ENCODE results near the gene PRF1.

The PRF1 gene

DNA sequence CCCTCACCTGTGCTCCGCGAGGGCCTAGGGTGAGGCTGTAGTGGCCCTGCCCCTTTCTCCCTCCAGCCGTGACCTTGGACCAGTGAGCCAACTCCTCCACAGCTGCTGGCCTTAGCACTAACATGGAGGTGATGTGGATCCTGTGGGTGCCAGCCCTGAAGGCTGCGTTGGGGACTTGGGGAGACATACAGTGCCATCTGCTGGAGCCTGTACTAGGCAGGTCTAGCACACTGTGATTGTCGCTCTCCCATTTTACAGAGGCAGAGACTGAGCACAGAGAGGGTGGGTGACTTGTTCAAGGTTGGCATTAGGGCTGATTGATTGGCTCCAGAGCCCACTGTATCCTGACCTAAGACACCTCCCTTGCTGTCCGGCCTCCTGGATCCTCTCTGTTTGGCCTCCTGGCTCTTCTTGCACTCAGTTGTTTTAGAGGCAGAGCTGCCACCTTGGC is 37.6 kb downstream of the PRF1 start:
- TF ChIP-seq, protein P1, sequence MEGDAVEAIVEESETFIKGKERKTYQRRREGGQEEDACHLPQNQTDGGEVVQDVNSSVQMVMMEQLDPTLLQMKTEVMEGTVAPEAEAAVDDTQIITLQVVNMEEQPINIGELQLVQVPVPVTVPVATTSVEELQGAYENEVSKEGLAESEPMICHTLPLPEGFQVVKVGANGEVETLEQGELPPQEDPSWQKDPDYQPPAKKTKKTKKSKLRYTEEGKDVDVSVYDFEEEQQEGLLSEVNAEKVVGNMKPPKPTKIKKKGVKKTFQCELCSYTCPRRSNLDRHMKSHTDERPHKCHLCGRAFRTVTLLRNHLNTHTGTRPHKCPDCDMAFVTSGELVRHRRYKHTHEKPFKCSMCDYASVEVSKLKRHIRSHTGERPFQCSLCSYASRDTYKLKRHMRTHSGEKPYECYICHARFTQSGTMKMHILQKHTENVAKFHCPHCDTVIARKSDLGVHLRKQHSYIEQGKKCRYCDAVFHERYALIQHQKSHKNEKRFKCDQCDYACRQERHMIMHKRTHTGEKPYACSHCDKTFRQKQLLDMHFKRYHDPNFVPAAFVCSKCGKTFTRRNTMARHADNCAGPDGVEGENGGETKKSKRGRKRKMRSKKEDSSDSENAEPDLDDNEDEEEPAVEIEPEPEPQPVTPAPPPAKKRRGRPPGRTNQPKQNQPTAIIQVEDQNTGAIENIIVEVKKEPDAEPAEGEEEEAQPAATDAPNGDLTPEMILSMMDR (IDR thresholded peaks at IDR 0.05; ENCODE audit: control insufficient read depth, insufficient read depth, low read depth, low read length, missing control alignments) = no peak
- DNase-seq (ENCODE audit: low read depth) = no peak
- no peak overlapping the region for H3K4me3 ChIP-seq (ENCODE audit: control insufficient read depth, low read depth, low read length)

DNA sequence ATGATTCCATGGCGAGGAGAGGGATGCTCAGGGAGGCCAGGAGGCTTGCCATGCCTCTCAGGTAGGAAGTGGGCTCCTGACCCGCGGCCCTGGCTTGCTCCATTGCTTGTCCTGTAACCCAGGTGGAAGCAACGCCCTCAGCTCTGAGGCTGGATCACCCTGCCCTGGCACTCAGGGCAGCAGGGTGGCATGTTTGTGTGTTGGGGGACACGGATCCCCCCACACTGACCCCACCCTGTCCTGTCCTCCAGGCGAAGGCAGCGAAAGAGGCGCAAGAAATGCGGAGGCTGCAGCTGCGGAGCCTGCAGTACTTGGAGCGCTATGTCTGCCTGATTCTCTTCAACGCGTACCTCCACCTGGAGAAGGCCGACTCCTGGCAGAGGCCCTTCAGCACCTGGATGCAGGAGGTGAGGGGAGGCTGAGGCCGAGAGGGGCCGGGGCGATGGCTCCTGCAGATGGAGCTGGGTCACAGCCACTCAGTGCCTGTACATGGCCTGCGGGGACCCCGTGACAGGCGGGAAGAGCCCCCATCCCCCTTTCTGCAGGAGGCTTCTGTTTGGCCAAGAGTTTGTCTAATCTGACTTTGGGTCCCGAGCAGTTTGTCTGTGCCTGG is 38.3 kb downstream of the PRF1 start:
- no peak for DNase-seq (ENCODE audit: low read depth)
- TF ChIP-seq, protein P1 (IDR thresholded peaks at IDR 0.05; ENCODE audit: control insufficient read depth, insufficient read depth, low read depth, low read length, missing control alignments) = no peak
- H3K4me3 ChIP-seq (ENCODE audit: control insufficient read depth, low read depth, low read length) = no peak overlapping the region

DNA sequence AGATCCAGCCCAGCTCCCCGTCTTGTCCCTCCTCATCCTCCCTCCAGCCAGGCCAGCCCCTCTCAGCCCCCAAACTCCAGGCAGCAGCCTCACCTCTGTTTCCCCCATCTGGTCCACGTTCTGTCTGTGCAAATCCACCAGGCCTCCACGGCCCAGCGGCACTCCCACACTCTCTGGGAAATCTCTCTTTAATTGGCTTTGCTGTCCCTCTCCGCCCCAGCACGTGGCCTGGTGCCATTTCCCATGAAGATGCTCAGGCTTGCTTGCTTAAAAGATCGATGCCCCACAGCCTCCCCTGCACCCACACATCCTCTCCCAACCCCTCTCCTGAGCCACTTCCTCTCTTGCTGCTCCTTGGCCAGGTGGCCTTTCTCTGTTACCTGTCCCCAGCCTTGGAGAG is 39.3 kb downstream of the PRF1 start:
- no peak for DNase-seq (ENCODE audit: low read depth)
- TF ChIP-seq, protein P1 (IDR thresholded peaks at IDR 0.05; ENCODE audit: control insufficient read depth, insufficient read depth, low read depth, low read length, missing control alignments) = no peak
- no peak overlapping the region for H3K4me3 ChIP-seq (ENCODE audit: control insufficient read depth, low read depth, low read length)

DNA sequence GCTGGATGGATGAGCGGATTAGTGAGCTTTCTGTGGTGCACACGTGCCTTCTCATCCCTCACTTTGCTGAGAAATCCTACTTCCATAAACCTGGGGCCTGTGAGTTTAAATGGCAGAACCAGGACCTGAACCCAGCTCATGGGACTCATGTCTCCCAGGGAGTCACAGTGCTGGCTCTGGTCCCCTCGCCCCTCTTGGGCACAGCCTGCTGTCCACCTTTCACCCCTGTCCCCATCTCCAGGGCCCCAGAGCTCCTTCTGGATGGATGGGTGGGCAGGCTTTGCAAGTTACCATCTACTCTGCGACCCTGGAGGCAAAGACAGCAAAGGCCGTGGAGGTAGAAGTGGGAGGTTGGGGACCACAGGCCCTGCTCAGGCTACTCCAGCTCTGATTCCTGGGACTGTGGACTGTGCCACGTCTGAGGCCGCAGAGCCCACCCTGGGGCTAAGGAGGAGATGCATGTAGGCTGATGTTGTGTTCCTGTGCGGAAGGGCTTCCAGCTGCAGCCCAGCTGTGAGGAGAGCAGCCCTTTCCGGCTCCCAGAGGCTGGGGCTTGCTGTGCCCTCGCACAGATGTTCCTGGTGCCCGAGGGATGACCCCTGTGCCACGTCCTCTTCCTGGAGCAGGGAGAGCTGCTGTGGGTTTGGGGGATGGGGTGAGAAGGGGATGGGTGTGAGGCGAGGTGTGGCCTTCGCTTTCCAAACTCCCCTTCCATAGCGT is 40.3 kb downstream of the PRF1 start:
- TF ChIP-seq, protein P1 (IDR thresholded peaks at IDR 0.05; ENCODE audit: control insufficient read depth, insufficient read depth, low read depth, low read length, missing control alignments) = no peak
- H3K4me3 ChIP-seq (ENCODE audit: control insufficient read depth, low read depth, low read length) = no peak overlapping the region
- DNase-seq (ENCODE audit: low read depth) = no peak

GRCh38 chr10:70561558-70561957 is 41.0 kb downstream of the PRF1 start:
- DNase-seq (ENCODE audit: low read depth) = no peak
- TF ChIP-seq, protein P1 (IDR thresholded peaks at IDR 0.05; ENCODE audit: control insufficient read depth, insufficient read depth, low read depth, low read length, missing control alignments) = no peak
- no peak overlapping the region for H3K4me3 ChIP-seq (ENCODE audit: control insufficient read depth, low read depth, low read length)

GRCh38 chr10:70561070-70561469 is 41.5 kb downstream of the PRF1 start:
- peak; percentile 25 for DNase-seq (ENCODE audit: low read depth)
- TF ChIP-seq, protein P1 (IDR thresholded peaks at IDR 0.05; ENCODE audit: control insufficient read depth, insufficient read depth, low read depth, low read length, missing control alignments) = no peak
- no peak overlapping the region for H3K4me3 ChIP-seq (ENCODE audit: control insufficient read depth, low read depth, low read length)
